GM21737 (cell line): ENCODE data around the gene ACSM2A.
"Not testable (repeated sequence)": the region's sequence is repeated elsewhere in the genome, so short reads cannot be mapped to it uniquely, and the experiment has no call there.

Experiments
- ATAC-seq: cut with Tn5 transposase; IDR thresholded peaks from one replicate; pipeline ENCODE4 v1.9.1; 2021; ENCODE audit warnings: mild to moderate bottlenecking, moderate library complexity; ENCODE audit not compliant: unreplicated experiment

The ACSM2A gene

GRCh38 chr16:20451364-20451763 is at the start of gene ACSM2A:
ACSM2A (plus strand) TSS chr16:20451521; CDS start chr16:20460115, 8,594 bp downstream.
- not testable (repeated sequence) for ATAC-seq

- ATAC-seq, result no peak
These were observed 48.7 kb upstream of the ACSM2A start for GRCh38 chr16:20402651-20403050.

- no peak for ATAC-seq
These were observed 46.7 kb upstream of the ACSM2A start, which contains the start of gene PDILT for GRCh38 chr16:20404637-20405036. PDILT (minus strand) TSS chr16:20404737; CDS start chr16:20399300, 5,437 bp downstream.

- no peak for ATAC-seq
These were observed 41.8 kb upstream of the ACSM2A start, which contains the start of gene ACSM5 for GRCh38 chr16:20409398-20410120. ACSM5 (plus strand) TSS chr16:20409534; CDS start chr16:20411485, 1,951 bp downstream.

- no peak for ATAC-seq
These were observed 41.1 kb upstream of the ACSM2A start for GRCh38 chr16:20410121-20410723.

- no peak for ATAC-seq
These were observed 40.3 kb upstream of the ACSM2A start for GRCh38 chr16:20411055-20411454.

- ATAC-seq, result no peak
These were observed 35.8 kb upstream of the ACSM2A start for GRCh38 chr16:20415541-20415940.

- ATAC-seq, result not testable (repeated sequence)
These were observed 32.2 kb upstream of the ACSM2A start for GRCh38 chr16:20419093-20419492.

- not testable (repeated sequence) for ATAC-seq
These were observed 29.6 kb upstream of the ACSM2A start for GRCh38 chr16:20421748-20422147.

- not testable (repeated sequence) for ATAC-seq
These were observed 27.6 kb upstream of the ACSM2A start for GRCh38 chr16:20423772-20424128.

GRCh38 chr16:20424129-20424866 is 27.0 kb upstream of the ACSM2A start:
- no peak for ATAC-seq

- ATAC-seq, result not testable (repeated sequence)
These were observed 23.9 kb upstream of the ACSM2A start for GRCh38 chr16:20427401-20427797.

- ATAC-seq, result not testable (repeated sequence)
These were observed 21.8 kb upstream of the ACSM2A start for GRCh38 chr16:20429499-20429898.

- ATAC-seq, result not testable (repeated sequence)
These were observed 20.8 kb upstream of the ACSM2A start for GRCh38 chr16:20430480-20430879.

- no peak for ATAC-seq
These were observed 20.4 kb upstream of the ACSM2A start for GRCh38 chr16:20430948-20431347.

- ATAC-seq, result not testable (repeated sequence)
These were observed 12.4 kb upstream of the ACSM2A start for GRCh38 chr16:20438950-20439349.

- not testable (repeated sequence) for ATAC-seq
These were observed 11.5 kb upstream of the ACSM2A start for GRCh38 chr16:20439820-20440231.

GRCh38 chr16:20440731-20441130 is 10.6 kb upstream of the ACSM2A start:
- ATAC-seq, result not testable (repeated sequence)

- ATAC-seq, result no peak
These were observed 10.1 kb upstream of the ACSM2A start for GRCh38 chr16:20441191-20441590.

GRCh38 chr16:20441859-20442258 is 9.5 kb upstream of the ACSM2A start:
- ATAC-seq, result not testable (repeated sequence)

GRCh38 chr16:20446652-20447393 is 4.5 kb upstream of the ACSM2A start:
- ATAC-seq, result not testable (repeated sequence)
